HepG2 (cell line): ENCODE data around the gene THRA. TPM values are rescaled to one million over a fixed set of nuclear protein-coding genes. Genes with fewer than 3 reads are reported as not detected.
A peak's percentile ranks its signal among the peaks of the same experiment; 100 is the strongest.

Source experiments
- ATF4 ChIP-seq, 2 experiments: fragments of 450-650 bp in 1 of 2; sonication (generic) in 1 of 2; formaldehyde crosslinking; IDR thresholded peaks; 2 replicates each; pipeline versions ENCODE4 v1.5.0 to v1.8.0; 2020 to 2022; ENCODE audit warnings: mild to moderate bottlenecking in 1 of 2, missing genetic modification reagents in 1 of 2
- ETV6 ChIP-seq: sonication (generic); formaldehyde crosslinking; conservative IDR thresholded peaks from 2 replicates; pipeline ENCODE4 v1.4.0; 2020; ENCODE audit warnings: missing genetic modification reagents
- GPBP1L1 ChIP-seq: sonication (generic); formaldehyde crosslinking; IDR thresholded peaks from 2 replicates; pipeline ENCODE4 v1.5.0; 2020; ENCODE audit warnings: mild to moderate bottlenecking, missing genetic modification reagents
- HBP1 ChIP-seq: IDR thresholded peaks from 2 replicates; pipeline ENCODE4 v1.6.1; 2016; ENCODE audit warnings: low read depth, control low read depth
- MIER3 ChIP-seq: IDR thresholded peaks from 2 replicates; pipeline ENCODE4 v1.6.1; 2016; ENCODE audit warnings: missing compliant biosample characterization, borderline replicate concordance
- MNT ChIP-seq: fragments of 450-650 bp; IDR thresholded peaks from 2 replicates; pipeline ENCODE4 v1.6.1; 2016
- NFE2L2 ChIP-seq: fragments of 150-350 bp; IDR thresholded peaks from 2 replicates; pipeline ENCODE4 v1.6.1; 2014; ENCODE audit warnings: low read length
- PAX8 ChIP-seq: sonication (generic); formaldehyde crosslinking; IDR thresholded peaks from 2 replicates; pipeline ENCODE4 v1.8.0; 2022; ENCODE audit warnings: mild to moderate bottlenecking, missing genetic modification reagents, borderline replicate concordance
- PBX2 ChIP-seq: IDR thresholded peaks from 2 replicates; pipeline ENCODE4 v1.6.1; 2016; ENCODE audit warnings: control low read depth
- SIX1 ChIP-seq: sonication (generic); formaldehyde crosslinking; IDR thresholded peaks from 2 replicates; pipeline ENCODE4 v1.4.0; 2020; ENCODE audit warnings: missing genetic modification reagents, borderline replicate concordance
- SRSF4 ChIP-seq: fragments of 200-400 bp; formaldehyde crosslinking; IDR thresholded peaks from one replicate; pipeline ENCODE4 v1.6.1; 2018; ENCODE audit warnings: mild to moderate bottlenecking, low read depth, low read length, moderate library complexity; ENCODE audit not compliant: poor library complexity, severe bottlenecking
- STAT6 ChIP-seq: sonication (generic); formaldehyde crosslinking; IDR thresholded peaks from 2 replicates; pipeline ENCODE4 v1.4.0; 2020; ENCODE audit warnings: missing genetic modification reagents, mild to moderate bottlenecking, borderline replicate concordance
- TCF12 ChIP-seq, 2 experiments: fragments of 450-650 bp in 1 of 2; sonication (generic) in 1 of 2; formaldehyde crosslinking in 1 of 2; IDR thresholded peaks; 2 replicates each; pipeline versions ENCODE4 v1.6.1 to v1.8.0; 2017 to 2022; ENCODE audit warnings: antibody characterized with exemption in 1 of 2, mild to moderate bottlenecking in 1 of 2, missing genetic modification reagents in 1 of 2, moderate library complexity in 1 of 2
- ZBTB26 ChIP-seq: IDR thresholded peaks from 2 replicates; pipeline ENCODE4 v1.6.1; 2016; ENCODE audit warnings: missing compliant biosample characterization, missing genetic modification reagents, borderline replicate concordance
- ZNF136 ChIP-seq: sonication (generic); formaldehyde crosslinking; IDR thresholded peaks from 2 replicates; pipeline ENCODE4 v1.8.1; 2022; ENCODE audit warnings: low read depth, mild to moderate bottlenecking, moderate library complexity, missing genetic modification reagents
- ZNF644 ChIP-seq: IDR thresholded peaks from 2 replicates; pipeline ENCODE4 v1.6.1; 2016; ENCODE audit warnings: low read depth
- ZNF670 ChIP-seq: sonication (generic); formaldehyde crosslinking; IDR thresholded peaks from 2 replicates; pipeline ENCODE4 v1.8.0; 2022; ENCODE audit warnings: mild to moderate bottlenecking, missing genetic modification reagents, borderline replicate concordance
- ZNF839 ChIP-seq: sonication (generic); formaldehyde crosslinking; IDR thresholded peaks from 2 replicates; pipeline ENCODE4 v1.4.0; 2020; ENCODE audit warnings: missing genetic modification reagents, mild to moderate bottlenecking, borderline replicate concordance
- polyA plus RNA-seq, 8 experiments: library from polyadenylated mRNA; depleted of rRNA in 3 of 8; stranded (reverse) in 7 of 8; unstranded in 1 of 8; fragments of >200 nt; fragmentation: Illumina TruSeq in 4 of 8; extraction: Trizol in 4 of 8; gene quantifications; 2 replicates each; pipeline versions ENCODE4 v1.2.1 to v1.2.3, GENCODE V29; 2011 to 2016; ENCODE audit warnings: low read depth in 4 of 8, missing spikeins in 1 of 8, mixed read lengths in 1 of 8; ENCODE audit not compliant: insufficient read depth in 1 of 8
- total RNA-seq, 5 experiments: library from RNA; depleted of rRNA; stranded (reverse); fragments of >200 nt; fragmentation: Illumina TruSeq; extraction: Trizol; gene quantifications; 2 replicates each; pipeline ENCODE4 v1.2.3, GENCODE V29; 2016; ENCODE audit warnings: low read depth in 1 of 5

THRA gene
- total and polyA plus RNA-seq, 2 of the 13 experiments (the other 11 are each of a cell fraction or from before 2014, with no cell fraction given), result 8.0 to 9.9 TPM

GRCh38 chr17:40072735-40073346 lies 10.1 kb downstream of the THRA start (continued):
- TF ChIP-seq ZNF839 (CRISPR knock-in tag) (no peak), SIX1 (CRISPR knock-in tag) (no peak), TCF12 (IDR thresholded peaks at IDR 0.05) (no peak), TCF12 (CRISPR knock-in tag; IDR thresholded peaks at IDR 0.05) (no peak), ATF4 (CRISPR knock-in tag; IDR thresholded peaks at IDR 0.05) (no peak), SRSF4 (no peak), PBX2 (no peak), ZBTB26 (CRISPR knock-in tag) (no peak), ZNF136 (CRISPR knock-in tag) (no peak), HBP1 (CRISPR knock-in tag) (no peak), MNT (no peak), ZNF670 (CRISPR knock-in tag) (0 out of 2 replicates have a peak, but pooled peaks have one; percentile 1), ETV6 (CRISPR knock-in tag) (no peak), MIER3 (CRISPR knock-in tag) (no peak), NFE2L2 (no peak), ZNF644 (CRISPR knock-in tag) (no peak), GPBP1L1 (CRISPR knock-in tag) (no peak), STAT6 (no peak), PAX8 (CRISPR knock-in tag) (no peak)
